Skin of body (tissue), 2 donors: ENCODE data around the gene TNPO2. TPM values are rescaled to one million over a fixed set of nuclear protein-coding genes. Genes with fewer than 3 reads are reported as not detected.
"Not testable (repeated sequence)": the region's sequence is repeated elsewhere in the genome, so short reads cannot be mapped to it uniquely, and the experiment has no call there.

Experiments used
- DNase-seq: peaks from one replicate; lab custom pipeline; 2025; lab: John Stamatoyannopoulos, UW
- total RNA-seq: library from RNA; depleted of rRNA; stranded (reverse); fragments of >200 nt; gene quantifications from one replicate; pipeline ENCODE4 v1.2.3, GENCODE V29; 2014

TNPO2 gene
- total RNA-seq, 1 donor from 2014 or later: 31.6 TPM

DNA sequence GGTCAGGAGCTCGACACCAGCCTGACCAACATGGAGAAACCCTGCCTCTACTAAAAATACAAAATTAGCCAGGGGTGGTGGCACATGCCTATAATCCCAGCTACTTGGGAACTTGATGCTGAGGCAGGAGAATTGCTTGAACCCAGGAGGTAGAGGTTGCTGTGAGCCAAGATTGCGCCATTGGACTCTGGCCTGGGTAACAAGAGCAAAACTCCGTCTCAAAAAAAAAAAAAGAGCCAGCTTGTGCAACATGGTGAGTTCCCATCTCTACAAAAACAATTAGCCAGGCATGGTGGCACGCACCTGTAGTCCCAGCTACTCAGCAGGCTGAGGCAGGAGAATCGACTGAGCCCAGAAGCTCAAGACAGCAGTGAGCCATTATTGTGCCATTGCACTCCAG lies 45.7 kb downstream of the TNPO2 start:
- not testable (repeated sequence) for DNase-seq

GRCh38 chr19:12676928-12677327 lies 46.8 kb downstream of the TNPO2 start:
- DNase-seq: no peak

GRCh38 chr19:12676384-12676792 lies 47.3 kb downstream of the TNPO2 start:
- peak; percentile 26 for DNase-seq

DNA sequence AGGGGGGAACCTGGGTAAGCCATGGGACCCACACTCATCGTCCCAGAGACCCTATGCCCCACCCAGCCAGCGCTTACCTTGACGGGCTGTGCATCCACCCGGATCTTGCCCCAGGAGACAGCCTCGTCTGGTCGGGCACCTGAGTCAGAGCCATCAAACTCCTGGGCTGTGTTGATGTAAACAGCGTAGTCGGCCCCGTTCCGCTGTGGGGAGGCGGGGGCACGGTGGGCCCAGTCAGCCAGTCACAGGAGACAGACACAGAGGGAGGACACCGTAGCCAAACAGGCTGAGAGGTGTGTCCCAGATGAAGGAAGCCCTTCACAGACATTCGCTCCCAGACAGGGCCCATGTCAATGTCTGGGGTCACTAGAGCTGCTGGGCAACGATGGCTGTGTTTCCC lies 47.8 kb downstream of the TNPO2 start:
- no peak for DNase-seq

DNA sequence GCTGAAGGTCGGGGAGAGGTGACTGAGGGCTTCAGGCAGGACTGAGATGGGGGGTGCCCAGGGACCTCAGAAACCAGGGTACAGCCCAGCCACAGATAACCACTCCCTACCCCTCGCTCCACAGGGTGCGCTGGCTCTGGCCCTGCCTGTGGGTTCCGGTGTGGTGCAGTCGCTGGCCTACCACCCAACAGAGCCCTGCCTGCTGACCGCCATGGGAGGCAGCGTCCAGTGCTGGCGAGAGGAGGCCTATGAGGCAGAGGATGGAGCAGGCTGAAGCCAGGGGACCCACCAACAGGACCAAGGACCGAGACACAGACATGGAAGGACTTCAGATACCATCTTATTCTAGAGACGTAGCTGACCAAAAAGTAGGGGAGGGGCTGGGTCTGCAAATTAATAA lies 48.3 kb downstream of the TNPO2 start:
- no peak for DNase-seq

GRCh38 chr19:12672744-12673143 lies 51.0 kb downstream of the TNPO2 start:
- DNase-seq: no peak

DNA sequence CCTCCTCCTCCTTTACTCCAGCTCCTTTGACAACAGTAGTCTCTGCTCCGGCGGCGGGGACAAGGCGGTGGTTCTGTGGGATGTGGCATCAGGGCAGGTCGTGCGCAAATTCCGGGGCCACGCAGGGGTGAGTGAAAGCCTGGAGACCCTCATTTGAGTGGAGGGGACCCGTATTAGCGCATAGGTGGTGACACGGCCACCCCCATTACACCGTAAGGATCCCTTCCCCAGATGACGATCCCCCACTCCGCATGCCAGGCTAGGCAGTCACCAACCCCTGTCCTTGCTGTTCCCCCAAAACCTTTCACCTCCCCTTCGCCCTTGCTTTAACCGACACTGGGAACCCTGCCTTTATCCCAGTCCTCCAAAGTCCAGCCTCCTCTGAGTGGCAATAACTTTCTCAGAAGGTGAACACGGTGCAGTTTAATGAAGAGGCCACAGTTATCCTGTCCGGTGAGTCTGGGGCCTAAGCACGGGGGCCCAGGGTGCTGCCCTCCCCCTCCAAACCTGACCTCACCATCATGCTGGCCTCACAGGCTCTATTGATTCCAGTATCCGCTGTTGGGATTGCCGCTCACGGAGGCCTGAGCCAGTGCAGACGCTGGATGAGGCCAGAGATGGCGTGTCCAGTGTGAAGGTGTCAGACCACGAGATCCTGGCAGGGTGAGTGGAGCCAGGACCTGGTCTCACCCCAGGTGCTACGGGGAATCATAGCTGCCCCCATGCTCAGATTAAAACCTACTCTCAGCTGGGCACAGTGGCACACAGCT lies 53.4 kb downstream of the TNPO2 start:
- DNase-seq: no peak

DNA sequence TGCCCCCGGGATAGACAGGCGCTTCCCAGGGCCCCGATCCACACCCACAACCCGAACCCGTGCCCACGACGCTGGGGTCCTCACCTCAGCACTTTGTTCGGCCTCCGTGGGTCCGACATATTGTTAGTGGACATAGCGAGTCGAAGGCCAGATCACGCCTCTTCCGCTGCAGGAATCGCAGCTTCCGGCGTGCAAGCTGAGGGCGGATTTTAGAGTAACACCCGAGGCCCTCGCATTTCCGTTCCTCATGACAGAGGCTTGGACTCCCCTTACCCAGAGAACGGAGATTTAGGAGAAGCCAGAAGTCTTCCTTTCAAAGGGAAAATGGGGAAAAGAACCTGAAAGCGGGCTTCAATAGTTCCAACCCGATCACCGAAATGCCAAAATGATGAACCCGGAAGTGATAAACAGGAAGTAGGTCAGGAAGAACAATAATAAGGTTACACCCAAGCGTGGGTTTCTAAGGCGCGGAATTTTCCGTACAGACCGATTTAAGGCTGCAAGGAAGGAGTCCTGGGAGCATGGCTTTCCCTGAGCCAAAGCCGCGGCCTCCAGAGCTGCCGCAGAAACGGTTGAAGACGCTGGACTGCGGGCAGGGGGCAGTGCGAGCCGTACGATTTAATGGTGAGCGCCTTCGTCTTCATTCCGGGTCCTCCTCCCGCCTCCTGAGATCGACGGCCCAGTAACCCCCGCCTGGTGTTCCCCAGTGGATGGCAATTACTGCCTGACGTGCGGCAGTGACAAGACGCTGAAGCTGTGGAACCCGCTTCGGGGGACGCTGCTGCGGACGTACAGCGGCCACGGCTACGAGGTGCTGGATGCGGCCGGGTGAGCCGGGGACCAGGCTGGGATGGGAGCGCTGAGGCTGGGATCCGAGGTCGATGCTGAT lies 54.2 kb downstream of the TNPO2 start:
- peak; percentile 85 for DNase-seq

DNA sequence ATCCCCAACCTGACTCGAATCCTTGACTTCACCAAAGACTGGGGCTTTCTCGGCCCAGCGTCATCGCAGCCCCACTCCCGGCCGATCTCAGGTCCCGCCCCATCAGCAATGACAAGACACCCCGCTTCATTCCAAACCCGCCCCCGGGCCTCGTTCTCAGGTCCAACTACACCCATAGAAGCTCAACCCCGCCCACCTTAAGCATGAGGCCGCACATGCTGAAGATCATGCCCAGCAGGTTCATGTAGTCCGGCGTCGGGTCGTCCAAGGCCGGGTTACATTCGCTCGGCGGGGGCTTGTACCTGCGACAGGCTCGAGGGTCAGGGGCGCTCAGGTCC lies 54.8 kb downstream of the TNPO2 start:
- peak; percentile 17 for DNase-seq

GRCh38 chr19:12668346-12668745 lies 55.4 kb downstream of the TNPO2 start:
- no peak for DNase-seq

DNA sequence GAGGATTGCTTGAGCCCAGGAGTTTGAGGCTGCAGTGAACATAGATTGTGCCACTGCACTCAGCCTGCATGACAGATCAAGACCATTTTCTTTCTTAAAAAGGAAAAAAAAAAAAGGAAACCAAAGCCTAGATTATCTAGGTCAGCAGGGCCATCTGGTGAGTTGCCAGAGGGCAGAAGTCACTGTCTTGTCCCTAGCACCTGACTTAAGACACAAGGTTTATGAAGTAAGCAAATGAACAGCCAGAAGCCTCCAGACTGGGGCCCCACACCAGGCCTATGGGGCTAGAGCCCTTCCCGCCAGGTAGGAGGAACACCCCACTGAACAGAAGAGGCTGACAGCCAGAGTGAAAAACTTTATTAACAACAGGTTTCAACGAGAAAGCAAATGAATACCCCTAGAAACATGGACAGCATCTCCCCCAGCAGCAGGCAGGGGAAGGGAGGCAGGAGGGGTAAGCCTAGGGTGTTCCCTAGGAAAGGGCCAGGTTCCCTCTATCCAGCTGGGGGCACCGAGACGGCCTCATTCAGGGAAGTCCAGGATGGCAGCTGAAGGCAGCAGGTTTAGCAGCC lies 55.9 kb downstream of the TNPO2 start:
- no peak for DNase-seq

GRCh38 chr19:12666265-12667048 lies 57.3 kb downstream of the TNPO2 start, which contains the start of the genes MAN2B1 and WDR83:
Gene MAN2B1 (minus strand): TSS chr19:12666742. CDS start chr19:12666701, 41 bp downstream.
Gene WDR83 (plus strand): TSS chr19:12666807. CDS start chr19:12669791, 2,984 bp downstream.
- DNase-seq: no peak

GRCh38 chr19:12665671-12666264 lies 58.0 kb downstream of the TNPO2 start:
- no peak for DNase-seq

GRCh38 chr19:12665281-12665573 lies 58.5 kb downstream of the TNPO2 start:
- DNase-seq: no peak

GRCh38 chr19:12664406-12665280 lies 59.1 kb downstream of the TNPO2 start:
- DNase-seq: no peak

GRCh38 chr19:12660980-12661379 lies 62.8 kb downstream of the TNPO2 start:
- DNase-seq: no peak

DNA sequence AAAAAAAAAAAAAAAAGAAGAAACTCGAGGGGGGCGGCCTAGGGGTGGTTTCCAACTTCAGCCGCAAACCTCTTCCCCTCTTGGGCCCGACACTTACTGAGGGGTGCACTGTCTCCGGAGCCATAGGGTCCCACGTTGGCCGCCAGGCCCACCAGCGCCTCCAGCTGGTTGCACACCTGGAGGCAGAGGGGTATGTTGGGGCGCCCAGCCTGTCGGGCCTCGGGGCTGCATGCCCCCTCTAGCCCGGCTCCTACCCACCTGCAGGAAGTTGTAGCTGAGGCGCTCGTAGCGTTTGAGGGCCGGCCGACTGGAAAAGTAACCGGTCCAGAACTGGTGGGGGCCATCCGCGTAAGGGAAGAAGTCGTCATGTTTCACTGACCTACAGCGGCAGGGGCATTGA lies 65.8 kb downstream of the TNPO2 start:
- DNase-seq: no peak

DNA sequence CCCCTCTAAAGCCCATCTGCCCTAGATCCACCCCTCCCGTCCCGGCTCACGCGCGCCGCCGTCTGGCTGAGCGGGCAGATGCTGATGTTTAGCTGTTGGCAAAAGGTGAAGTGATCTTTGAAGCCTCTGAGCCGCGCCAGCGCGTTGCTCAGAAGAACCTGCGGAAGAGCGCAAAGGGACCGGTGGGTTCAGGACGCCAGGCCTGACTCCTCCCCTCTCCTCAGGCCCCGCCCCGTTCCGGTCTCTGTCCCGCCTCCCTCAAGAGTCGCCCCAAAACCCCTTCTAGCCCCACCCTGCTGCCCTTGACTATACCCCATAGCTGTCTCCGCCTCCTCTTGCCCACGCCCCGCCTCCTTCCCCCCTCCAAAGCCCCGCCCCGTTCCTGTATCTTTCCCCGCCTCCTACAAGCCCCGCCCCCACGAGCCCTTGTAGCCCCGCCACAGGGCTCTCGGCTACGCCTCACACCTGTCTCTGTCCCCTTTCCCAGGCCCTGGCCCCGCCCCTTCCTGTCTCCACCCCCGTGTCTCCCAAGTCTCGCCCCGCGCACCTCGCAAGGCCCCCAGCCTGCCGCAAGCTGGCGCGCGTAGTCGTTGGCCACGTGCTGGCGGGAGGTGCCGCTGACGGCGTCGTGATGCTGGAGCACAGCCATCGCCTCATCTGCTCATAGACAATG lies 66.7 kb downstream of the TNPO2 start:
- no peak for DNase-seq

DNA sequence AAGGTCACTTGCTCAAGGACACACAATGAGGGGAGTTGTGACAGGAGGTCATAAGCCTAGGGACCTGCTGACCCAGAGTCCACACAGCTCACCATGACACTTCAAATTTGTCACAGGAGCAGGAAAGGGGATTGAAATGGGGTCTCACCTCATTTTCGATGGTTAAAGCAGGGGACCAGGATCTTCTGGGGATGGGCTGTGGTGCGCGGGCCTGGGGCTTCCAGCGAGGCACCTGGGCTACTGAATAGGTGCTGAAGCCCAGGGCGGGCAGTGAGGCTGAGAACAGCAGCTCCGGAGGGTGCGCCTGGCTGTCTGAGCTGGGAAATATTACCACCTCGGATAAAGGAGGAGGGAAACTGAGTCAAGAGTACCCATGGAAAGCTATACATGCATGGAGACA lies 68.2 kb downstream of the TNPO2 start:
- DNase-seq: no peak

DNA sequence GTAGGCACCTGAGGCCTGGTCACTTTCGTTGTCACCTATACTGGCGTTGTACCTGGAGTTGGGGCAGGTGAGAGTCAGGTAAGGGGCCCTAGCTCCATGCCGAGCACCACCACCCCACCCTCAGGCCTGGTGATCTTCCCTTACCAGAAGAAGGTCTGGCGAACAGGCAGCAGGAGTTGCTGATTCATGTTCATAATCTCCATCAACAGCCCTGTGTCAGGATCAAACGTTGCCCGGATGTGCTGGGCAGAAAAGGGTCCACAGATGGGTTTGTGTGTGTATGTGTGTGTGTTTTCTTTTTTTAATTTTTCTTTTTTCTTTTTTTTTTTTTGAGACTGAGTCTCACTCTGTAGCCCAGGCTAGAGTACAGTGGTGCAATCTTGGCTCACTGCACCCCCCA lies 71.5 kb downstream of the TNPO2 start:
- no peak for DNase-seq
